ENCODE data around the gene MEGF6.

The MEGF6 gene

GRCh38 chr1:3525551-3526482, 85.5 kb downstream of the MEGF6 start:
- no peak for DNase-seq (ENCODE audit: low read depth in 2 of 3, low spot score in 2 of 3)

DNA sequence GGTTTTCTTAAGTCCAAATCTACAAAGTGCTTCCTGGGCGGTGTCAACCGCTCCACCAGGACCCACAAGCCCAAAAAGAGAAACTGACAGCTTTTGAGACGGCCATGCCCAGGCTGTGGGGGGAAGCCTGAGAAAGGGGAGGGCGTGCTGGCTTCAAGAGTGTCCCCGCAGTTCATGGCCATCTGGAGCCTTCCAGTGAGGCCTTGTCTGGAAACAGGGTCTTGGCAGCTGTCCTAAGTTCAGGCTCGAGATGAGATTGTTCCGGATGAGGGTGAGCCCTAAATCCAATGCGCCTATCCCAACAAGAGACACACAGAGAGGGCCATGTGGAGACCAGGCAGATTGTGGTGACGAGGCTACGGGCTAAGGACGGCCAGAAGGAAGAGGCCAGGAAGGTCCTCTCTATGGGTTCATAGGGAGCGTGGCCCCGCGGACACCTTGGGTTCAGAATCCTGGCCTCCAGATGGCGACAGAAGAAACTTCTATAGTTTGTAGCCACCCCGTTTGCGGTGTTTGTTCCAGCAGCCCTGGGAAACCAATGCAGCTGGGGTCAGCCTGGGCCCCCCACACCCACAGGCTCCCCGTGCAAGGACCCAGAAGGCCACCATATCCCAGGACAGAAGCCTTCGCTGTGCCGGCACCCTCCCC, 86.6 kb downstream of the MEGF6 start:
- DNase-seq (ENCODE audit: low read depth in 2 of 3, low spot score in 2 of 3): no peak

- no peak for DNase-seq (ENCODE audit: low read depth in 2 of 3, low spot score in 2 of 3)
Measured at GRCh38 chr1:3523980-3524379, 87.3 kb downstream of the MEGF6 start.

DNA sequence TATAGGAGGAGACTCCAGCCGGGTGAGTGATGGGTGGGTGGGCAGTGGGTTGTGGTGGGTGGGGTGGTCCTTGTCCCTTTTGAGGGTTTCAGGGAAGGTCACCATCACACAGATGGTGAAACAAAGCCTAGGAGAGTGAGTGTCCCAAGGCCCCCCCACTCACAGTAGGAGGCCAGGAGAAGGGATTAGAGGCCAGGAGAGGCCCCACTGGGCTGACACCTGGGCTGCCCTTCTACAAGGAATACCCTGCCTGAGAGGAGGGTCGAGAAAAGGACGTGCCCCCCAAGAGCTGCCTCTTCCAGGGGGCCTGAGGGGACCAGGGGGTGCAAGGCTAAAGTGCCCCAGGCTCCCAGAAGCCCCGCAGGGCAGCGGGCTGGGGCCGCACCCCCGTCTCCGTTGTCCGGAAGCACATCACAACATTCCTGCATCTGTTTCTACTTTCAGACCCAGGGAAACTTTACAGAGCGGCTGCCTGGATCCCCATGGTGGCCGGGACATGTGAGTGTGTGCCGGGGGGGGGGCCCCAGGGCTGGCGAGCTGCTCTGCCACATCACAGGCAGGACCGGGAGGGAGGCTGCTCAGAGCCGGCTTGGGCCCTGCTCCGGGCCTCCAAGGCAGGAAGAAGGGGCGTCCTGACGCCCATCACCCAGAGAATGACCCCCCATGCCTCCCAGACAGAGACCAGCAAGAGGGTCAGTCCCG, 88.6 kb downstream of the MEGF6 start:
- DNase-seq (ENCODE audit: low read depth in 2 of 3, low spot score in 2 of 3): no peak

DNA sequence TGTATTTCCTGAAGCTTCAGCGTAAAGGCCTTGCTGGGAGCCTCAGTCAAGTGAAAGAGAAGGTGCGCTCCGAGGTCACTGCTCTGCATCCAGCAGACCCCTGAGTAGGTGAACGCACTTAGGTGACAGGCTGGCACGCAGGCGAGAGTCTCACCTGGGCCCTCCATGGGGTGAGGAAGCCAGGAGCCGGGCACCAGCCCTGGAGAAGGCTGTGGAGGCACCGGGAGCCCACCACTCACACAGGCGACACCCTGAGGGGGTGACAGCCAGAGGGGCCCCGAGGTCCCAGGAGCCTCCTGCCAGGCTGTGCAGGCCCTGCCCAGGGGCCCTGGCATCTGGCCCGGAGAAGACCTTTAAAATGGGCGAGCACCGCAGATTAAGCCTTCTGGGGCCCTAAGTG, 89.2 kb downstream of the MEGF6 start:
- no peak for DNase-seq (ENCODE audit: low read depth in 2 of 3, low spot score in 2 of 3)

GRCh38 chr1:3521426-3521825, 89.9 kb downstream of the MEGF6 start:
- no peak for DNase-seq (ENCODE audit: low read depth in 2 of 3, low spot score in 2 of 3)

- no peak for DNase-seq (ENCODE audit: low read depth in 2 of 3, low spot score in 2 of 3)
Measured at GRCh38 chr1:3520419-3521378, 90.6 kb downstream of the MEGF6 start.

DNA sequence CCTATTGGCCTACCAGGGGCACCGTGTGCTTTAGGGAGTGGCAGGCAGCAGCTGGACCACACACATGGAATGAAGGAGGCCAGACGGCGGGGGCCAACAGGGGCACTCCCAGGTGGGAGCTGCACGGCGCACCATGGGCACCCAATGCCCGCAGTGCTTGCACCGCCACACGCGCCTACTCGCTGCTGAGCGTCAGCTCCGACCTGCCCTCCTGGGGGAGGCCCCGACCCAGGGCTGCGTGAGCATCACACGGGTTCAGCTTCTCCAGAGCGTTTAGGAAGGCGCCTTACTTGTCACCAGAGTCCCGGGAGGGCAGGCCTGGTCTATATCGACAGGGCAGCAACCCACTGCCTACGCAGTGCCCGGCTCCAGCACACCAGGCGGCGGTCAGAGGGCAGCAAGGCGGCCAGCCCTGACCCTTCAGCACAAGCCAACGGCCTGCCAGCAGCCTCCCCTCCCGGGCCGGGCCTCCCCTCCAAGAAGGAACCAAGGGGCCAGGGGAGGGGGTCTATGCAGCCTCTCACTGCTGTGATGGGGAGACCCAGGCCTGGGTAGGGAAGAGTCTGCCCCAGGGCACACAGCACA, 91.9 kb downstream of the MEGF6 start:
- DNase-seq (ENCODE audit: low read depth in 2 of 3, low spot score in 2 of 3): no peak

GRCh38 chr1:3518756-3519155, 92.6 kb downstream of the MEGF6 start:
- no peak for DNase-seq (ENCODE audit: low read depth in 2 of 3, low spot score in 2 of 3)

GRCh38 chr1:3518256-3518655, 93.1 kb downstream of the MEGF6 start:
- DNase-seq (ENCODE audit: low read depth in 2 of 3, low spot score in 2 of 3): no peak

GRCh38 chr1:3516911-3517675, 94.2 kb downstream of the MEGF6 start:
- DNase-seq (ENCODE audit: low read depth in 2 of 3, low spot score in 2 of 3): no peak

DNA sequence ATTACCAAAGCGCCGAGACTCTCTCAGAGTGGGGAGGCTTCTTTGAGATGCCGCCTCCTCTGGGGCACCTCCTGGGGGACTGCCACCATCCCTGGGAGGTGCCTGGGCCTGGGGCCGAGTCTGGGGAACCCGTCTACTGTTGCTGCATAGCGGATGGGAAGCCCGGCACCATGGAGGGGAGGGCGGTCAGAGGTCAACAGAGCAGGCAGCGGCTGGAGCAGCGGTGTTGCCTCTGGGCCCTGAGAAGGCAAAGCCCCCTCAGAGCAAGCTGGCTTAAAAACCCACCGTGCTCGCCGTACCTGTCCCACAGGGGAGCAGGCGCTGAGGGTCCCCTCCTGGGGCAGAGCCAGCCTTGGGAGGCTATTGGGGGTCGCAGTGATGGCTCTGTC, 94.8 kb downstream of the MEGF6 start:
- DNase-seq (ENCODE audit: low read depth in 2 of 3, low spot score in 2 of 3): no peak

DNA sequence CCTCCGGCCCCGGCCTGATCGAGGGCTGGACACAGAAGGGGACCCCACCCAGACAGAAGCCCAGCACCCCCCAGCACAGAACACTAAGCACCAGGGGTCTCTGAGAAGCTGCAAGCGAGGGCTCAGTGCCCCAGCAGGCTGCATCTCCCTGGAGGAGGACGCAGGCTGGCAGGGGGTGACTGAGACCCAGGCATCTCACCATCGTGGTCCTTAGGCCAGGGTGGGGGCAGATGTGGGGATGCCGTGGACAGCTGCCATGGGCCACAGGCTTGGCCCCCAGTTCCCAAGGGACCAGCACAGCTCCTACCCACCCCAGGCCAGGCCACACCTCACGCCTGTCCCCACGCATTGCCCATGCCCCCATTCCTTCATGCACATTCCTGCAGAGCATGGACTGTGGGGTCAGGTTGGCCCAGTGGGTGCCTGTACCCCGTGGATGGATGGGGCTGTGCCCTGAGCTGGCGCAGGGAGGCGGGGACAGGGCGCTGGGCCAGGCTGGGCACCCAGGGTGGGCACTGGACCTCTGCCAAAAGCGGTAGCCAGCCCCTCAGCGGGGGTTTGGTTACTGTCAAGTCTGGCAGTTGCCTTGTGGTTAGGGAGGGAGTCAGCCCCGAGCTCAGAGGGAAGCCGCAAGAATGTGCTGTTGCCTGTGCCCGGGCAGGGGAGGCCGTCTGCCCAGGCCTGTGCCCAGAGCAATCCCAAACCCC, 95.4 kb downstream of the MEGF6 start:
- no peak for DNase-seq (ENCODE audit: low read depth in 2 of 3, low spot score in 2 of 3)

DNA sequence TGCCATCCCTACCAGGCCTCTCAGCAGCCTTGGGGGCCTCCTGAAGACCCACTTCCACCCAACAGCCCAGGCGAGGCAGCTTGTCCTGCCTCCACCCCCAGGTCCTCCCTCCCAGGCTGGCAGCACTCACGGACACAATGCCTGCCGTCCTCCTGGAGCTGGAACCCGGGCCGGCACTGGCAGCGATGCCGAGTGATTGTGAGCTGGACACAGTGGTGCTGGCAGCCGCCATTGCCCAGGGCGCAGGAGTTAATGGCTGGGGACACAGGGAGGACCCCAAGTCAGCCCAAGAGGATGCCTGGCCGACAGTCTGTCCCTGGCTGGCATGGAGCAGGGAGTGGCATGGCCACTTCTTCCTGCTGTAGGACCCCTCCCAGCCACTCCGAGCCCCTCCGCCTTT, 96.0 kb downstream of the MEGF6 start:
- no peak for DNase-seq (ENCODE audit: low read depth in 2 of 3, low spot score in 2 of 3)

DNA sequence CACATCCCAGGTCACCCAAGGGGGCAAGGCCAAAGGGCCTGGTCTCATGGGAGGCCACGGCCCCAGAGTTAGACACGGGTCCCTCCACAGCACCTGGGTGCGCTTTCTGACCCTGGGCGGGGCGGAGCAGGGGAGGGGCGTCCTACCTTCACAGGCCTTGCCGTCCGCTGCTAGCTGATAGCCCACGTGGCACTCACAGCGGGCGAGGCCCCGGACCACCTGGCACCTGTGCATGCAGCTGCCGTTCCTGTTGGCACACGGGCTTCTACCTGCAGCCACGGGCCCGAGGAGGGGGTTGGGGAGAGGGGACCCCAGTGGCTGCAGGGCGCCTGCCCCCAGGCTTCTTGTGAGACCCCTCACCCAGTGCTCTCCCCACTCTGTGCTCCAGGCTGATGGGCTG, 96.9 kb downstream of the MEGF6 start:
- no peak for DNase-seq (ENCODE audit: low read depth in 2 of 3, low spot score in 2 of 3)

DNA sequence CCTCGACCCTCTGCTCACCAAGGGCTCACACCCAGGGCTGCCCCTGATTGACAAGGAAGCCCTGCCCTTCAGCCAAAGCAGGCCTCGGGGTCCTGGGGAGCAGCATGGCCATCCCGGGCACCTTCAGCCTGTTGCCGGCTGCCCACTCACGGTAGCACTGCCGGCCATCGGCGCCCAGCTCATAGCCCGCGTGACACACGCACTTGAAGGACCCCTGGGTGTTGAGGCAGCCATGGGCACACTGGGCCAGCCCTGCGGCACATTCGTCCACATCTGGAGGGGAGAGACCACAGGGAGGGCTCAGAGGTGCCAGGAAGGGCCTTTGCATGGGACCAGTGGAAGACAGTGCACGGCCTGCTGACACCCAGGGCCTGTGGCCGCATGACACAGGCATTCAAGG, 99.5 kb downstream of the MEGF6 start:
- no peak for DNase-seq (ENCODE audit: low read depth in 2 of 3, low spot score in 2 of 3)

- no peak for DNase-seq (ENCODE audit: low read depth in 2 of 3, low spot score in 2 of 3)
Measured at GRCh38 chr1:3511306-3511705, 100.0 kb downstream of the MEGF6 start.

- no peak for DNase-seq (ENCODE audit: low read depth in 2 of 3, low spot score in 2 of 3)
Measured at GRCh38 chr1:3510956-3511250, 100.4 kb downstream of the MEGF6 start.
